WTC11 (cell line): ENCODE results near the gene BCOR. TPM values are rescaled to one million over a fixed set of nuclear protein-coding genes. Genes with fewer than 3 reads are reported as not detected.

Experiments used
- ATAC-seq: fragments of 200-7000 bp; cut with Tn5 transposase; 2 replicates; pipeline ENCODE4 v1.10.0; 2021; ENCODE audit warnings: mild to moderate bottlenecking, moderate library complexity
- CTCF ChIA-PET: fragments of 300-600 bp; sonication (Branson Sonifier 250); formaldehyde crosslinking; loops from one replicate; lab custom pipeline; 2021; ENCODE audit warnings: antibody characterized with exemption; lab: Charles Lee
- POLR2A ChIA-PET: fragments of 350-600 bp; sonication (Branson Sonifier 250); formaldehyde crosslinking; loops from one replicate; lab custom pipeline; 2021; ENCODE audit warnings: antibody characterized with exemption; lab: Charles Lee
- DNase-seq: peaks from one replicate; pipeline ENCODE4 v3.0.0; 2021; ENCODE audit warnings: low spot score
- H3K27ac Mint-ChIP-seq: 2 replicates; pipeline ENCODE4 v1.8.0; 2021; ENCODE audit warnings: mixed read lengths
- H3K27me3 Mint-ChIP-seq: 2 replicates; pipeline ENCODE4 v1.8.0; 2021; ENCODE audit warnings: low read depth, mild to moderate bottlenecking, moderate library complexity, mixed read lengths
- H3K36me3 Mint-ChIP-seq: 2 replicates; pipeline ENCODE4 v1.8.0; 2021; ENCODE audit warnings: mixed read lengths
- H3K4me1 Mint-ChIP-seq: 2 replicates; pipeline ENCODE4 v1.8.0; 2022; ENCODE audit warnings: mixed read lengths
- H3K4me3 Mint-ChIP-seq: 2 replicates; pipeline ENCODE4 v1.8.0; 2021; ENCODE audit warnings: mild to moderate bottlenecking, moderate library complexity, mixed read lengths
- H3K9me3 Mint-ChIP-seq: 2 replicates; pipeline ENCODE4 v1.8.0; 2021; ENCODE audit warnings: mixed read lengths
- ATF3 ChIP-seq: sonication (generic); formaldehyde crosslinking; conservative IDR thresholded peaks from 2 replicates; pipeline ENCODE4 v1.8.1; 2022; ENCODE audit warnings: mild to moderate bottlenecking, missing genetic modification reagents
- CBFB ChIP-seq: sonication (generic); formaldehyde crosslinking; IDR thresholded peaks from 2 replicates; pipeline ENCODE4 v1.8.1; 2022; ENCODE audit warnings: mild to moderate bottlenecking, low read depth, missing genetic modification reagents
- ELF4 ChIP-seq: sonication (generic); formaldehyde crosslinking; IDR thresholded peaks from 2 replicates; pipeline ENCODE4 v1.8.1; 2022; ENCODE audit warnings: low read depth, mild to moderate bottlenecking, moderate library complexity, missing genetic modification reagents
- NFE2L1 ChIP-seq: sonication (generic); formaldehyde crosslinking; IDR thresholded peaks from 2 replicates; pipeline ENCODE4 v1.8.1; 2023; ENCODE audit warnings: missing genetic modification reagents
- NR1H2 ChIP-seq: sonication (generic); formaldehyde crosslinking; IDR thresholded peaks from 2 replicates; pipeline ENCODE4 v1.9.0; 2021; ENCODE audit warnings: mild to moderate bottlenecking, moderate library complexity, missing genetic modification reagents
- STAT6 ChIP-seq: sonication (generic); formaldehyde crosslinking; conservative IDR thresholded peaks from 2 replicates; pipeline ENCODE4 v1.8.1; 2023; ENCODE audit warnings: mild to moderate bottlenecking, low read depth, missing genetic modification reagents, moderate library complexity
- ZNF423 ChIP-seq: fragments of 250-450 bp; sonication (Bioruptor Pico); IDR thresholded peaks from 2 replicates; pipeline ENCODE4 v2.1.2; 2022; ENCODE audit warnings: mild to moderate bottlenecking, moderate library complexity
- ZNF532 ChIP-seq: fragments of 250-450 bp; sonication (Bioruptor Pico); IDR thresholded peaks from 2 replicates; pipeline ENCODE4 v1.9.0; 2021; ENCODE audit warnings: mild to moderate bottlenecking, borderline replicate concordance
- total RNA-seq: library from RNA; stranded (reverse); gene quantifications from 3 replicates; pipeline ENCODE4 v1.2.3, GENCODE V29; 2021
- TF ChIP-seq, protein P1 (sequence below): sonication (generic); formaldehyde crosslinking; IDR thresholded peaks from 2 replicates; pipeline ENCODE4 v1.8.1; 2023; ENCODE audit warnings: mild to moderate bottlenecking, missing genetic modification reagents
- TF ChIP-seq, protein P2 (sequence below): fragments of 250-450 bp; sonication (Bioruptor Pico); IDR thresholded peaks from 2 replicates; pipeline ENCODE4 v1.8.0; 2021; ENCODE audit warnings: mild to moderate bottlenecking
- TF ChIP-seq, protein P3 (sequence below): sonication (generic); formaldehyde crosslinking; IDR thresholded peaks from 2 replicates; pipeline ENCODE4 v1.8.1; 2023; ENCODE audit warnings: mild to moderate bottlenecking, moderate library complexity, missing genetic modification reagents
- TF ChIP-seq, protein P4 (sequence below): fragments of 250-450 bp; sonication (Bioruptor Pico); IDR thresholded peaks from 2 replicates; pipeline ENCODE4 v1.9.0; 2021; ENCODE audit warnings: mild to moderate bottlenecking
- TF ChIP-seq, protein P5 (sequence below): sonication (generic); formaldehyde crosslinking; IDR thresholded peaks from 2 replicates; pipeline ENCODE4 v1.8.1; 2022; ENCODE audit warnings: missing genetic modification reagents, borderline replicate concordance
- TF ChIP-seq, protein P6 (sequence below): sonication (generic); formaldehyde crosslinking; IDR thresholded peaks from 2 replicates; pipeline ENCODE4 v1.8.1; 2022; ENCODE audit warnings: mild to moderate bottlenecking, moderate library complexity, missing genetic modification reagents

Gene BCOR
- total RNA-seq, 1 experiment from 2014 or later: 44.5 TPM

DNA sequence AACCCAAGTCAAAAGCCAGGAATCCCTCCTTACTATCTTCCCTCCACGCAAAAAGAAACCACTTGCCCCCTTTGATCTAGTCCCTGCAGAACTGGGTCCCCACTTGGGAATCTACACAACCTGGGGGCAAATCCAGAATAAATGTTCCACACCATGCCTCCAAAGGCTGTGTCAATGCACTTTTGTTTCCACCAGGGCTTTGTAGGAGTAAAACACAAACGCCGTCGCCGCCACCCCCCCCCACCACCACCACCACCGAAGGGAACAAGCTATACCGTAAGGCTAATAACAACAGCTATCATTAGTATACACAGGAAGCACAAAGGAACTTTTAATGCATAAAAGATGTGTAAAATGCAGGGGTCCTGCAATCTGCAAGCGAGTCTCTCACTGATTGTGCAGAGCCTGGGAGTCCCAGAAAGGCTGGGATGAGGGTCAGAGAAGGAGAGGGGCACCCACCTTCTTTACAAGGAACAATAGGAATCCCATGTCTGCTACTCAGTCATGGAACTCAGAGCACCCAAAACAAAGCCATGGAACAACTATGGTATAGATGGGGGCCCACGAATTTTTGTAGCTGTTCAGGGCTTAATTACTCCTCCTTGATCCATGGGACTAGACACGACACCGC is 13.2 kb downstream of the BCOR start:
- POLR2A ChIA-PET: no interaction called here
- H3K4me3 Mint-ChIP-seq: peak overlapping the region; percentile 68
- H3K27me3 Mint-ChIP-seq: peaks cover 27% of the 10 kb centered on the region
- peak overlapping the region; percentile 68 for H3K27ac Mint-ChIP-seq
- DNase-seq: no peak
- no peaks in the 10 kb centered on the region for H3K9me3 Mint-ChIP-seq
- CTCF ChIA-PET: interaction anchor here (0.6 to 1.0 kb wide), 3 partner anchors 21 to 640 kb away, joined by 3 read pairs; no protein-coding TSS in a partner anchor
- ATAC-seq: no peak
- peaks cover 78% of the 10 kb centered on the region for H3K4me1 Mint-ChIP-seq
- TF ChIP-seq, protein P1, sequence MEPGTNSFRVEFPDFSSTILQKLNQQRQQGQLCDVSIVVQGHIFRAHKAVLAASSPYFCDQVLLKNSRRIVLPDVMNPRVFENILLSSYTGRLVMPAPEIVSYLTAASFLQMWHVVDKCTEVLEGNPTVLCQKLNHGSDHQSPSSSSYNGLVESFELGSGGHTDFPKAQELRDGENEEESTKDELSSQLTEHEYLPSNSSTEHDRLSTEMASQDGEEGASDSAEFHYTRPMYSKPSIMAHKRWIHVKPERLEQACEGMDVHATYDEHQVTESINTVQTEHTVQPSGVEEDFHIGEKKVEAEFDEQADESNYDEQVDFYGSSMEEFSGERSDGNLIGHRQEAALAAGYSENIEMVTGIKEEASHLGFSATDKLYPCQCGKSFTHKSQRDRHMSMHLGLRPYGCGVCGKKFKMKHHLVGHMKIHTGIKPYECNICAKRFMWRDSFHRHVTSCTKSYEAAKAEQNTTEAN (CRISPR knock-in tag): no peak
- TF ChIP-seq, protein P2, sequence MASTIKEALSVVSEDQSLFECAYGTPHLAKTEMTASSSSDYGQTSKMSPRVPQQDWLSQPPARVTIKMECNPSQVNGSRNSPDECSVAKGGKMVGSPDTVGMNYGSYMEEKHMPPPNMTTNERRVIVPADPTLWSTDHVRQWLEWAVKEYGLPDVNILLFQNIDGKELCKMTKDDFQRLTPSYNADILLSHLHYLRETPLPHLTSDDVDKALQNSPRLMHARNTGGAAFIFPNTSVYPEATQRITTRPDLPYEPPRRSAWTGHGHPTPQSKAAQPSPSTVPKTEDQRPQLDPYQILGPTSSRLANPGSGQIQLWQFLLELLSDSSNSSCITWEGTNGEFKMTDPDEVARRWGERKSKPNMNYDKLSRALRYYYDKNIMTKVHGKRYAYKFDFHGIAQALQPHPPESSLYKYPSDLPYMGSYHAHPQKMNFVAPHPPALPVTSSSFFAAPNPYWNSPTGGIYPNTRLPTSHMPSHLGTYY (CRISPR knock-in tag): no peak
- TF ChIP-seq NFE2L1: no peak
- TF ChIP-seq, protein P3, sequence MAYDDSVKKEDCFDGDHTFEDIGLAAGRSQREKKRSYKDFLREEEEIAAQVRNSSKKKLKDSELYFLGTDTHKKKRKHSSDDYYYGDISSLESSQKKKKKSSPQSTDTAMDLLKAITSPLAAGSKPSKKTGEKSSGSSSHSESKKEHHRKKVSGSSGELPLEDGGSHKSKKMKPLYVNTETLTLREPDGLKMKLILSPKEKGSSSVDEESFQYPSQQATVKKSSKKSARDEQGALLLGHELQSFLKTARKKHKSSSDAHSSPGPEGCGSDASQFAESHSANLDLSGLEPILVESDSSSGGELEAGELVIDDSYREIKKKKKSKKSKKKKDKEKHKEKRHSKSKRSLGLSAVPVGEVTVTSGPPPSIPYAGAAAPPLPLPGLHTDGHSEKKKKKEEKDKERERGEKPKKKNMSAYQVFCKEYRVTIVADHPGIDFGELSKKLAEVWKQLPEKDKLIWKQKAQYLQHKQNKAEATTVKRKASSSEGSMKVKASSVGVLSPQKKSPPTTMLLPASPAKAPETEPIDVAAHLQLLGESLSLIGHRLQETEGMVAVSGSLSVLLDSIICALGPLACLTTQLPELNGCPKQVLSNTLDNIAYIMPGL: no peak
- no peak for TF ChIP-seq ELF4
- no peak for TF ChIP-seq CBFB
- TF ChIP-seq, protein P4, sequence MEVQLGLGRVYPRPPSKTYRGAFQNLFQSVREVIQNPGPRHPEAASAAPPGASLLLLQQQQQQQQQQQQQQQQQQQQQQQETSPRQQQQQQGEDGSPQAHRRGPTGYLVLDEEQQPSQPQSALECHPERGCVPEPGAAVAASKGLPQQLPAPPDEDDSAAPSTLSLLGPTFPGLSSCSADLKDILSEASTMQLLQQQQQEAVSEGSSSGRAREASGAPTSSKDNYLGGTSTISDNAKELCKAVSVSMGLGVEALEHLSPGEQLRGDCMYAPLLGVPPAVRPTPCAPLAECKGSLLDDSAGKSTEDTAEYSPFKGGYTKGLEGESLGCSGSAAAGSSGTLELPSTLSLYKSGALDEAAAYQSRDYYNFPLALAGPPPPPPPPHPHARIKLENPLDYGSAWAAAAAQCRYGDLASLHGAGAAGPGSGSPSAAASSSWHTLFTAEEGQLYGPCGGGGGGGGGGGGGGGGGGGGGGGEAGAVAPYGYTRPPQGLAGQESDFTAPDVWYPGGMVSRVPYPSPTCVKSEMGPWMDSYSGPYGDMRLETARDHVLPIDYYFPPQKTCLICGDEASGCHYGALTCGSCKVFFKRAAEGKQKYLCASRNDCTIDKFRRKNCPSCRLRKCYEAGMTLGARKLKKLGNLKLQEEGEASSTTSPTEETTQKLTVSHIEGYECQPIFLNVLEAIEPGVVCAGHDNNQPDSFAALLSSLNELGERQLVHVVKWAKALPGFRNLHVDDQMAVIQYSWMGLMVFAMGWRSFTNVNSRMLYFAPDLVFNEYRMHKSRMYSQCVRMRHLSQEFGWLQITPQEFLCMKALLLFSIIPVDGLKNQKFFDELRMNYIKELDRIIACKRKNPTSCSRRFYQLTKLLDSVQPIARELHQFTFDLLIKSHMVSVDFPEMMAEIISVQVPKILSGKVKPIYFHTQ (CRISPR knock-in tag): no peak
- no peak for TF ChIP-seq STAT6
- TF ChIP-seq, protein P5, sequence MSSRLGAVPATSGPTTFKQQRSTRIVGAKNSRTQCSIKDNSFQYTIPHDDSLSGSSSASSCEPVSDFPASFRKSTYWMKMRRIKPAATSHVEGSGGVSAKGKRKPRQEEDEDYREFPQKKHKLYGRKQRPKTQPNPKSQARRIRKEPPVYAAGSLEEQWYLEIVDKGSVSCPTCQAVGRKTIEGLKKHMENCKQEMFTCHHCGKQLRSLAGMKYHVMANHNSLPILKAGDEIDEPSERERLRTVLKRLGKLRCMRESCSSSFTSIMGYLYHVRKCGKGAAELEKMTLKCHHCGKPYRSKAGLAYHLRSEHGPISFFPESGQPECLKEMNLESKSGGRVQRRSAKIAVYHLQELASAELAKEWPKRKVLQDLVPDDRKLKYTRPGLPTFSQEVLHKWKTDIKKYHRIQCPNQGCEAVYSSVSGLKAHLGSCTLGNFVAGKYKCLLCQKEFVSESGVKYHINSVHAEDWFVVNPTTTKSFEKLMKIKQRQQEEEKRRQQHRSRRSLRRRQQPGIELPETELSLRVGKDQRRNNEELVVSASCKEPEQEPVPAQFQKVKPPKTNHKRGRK (CRISPR knock-in tag): no peak
- no peak for TF ChIP-seq ATF3
- no peak for TF ChIP-seq ZNF423 (CRISPR knock-in tag)
- no peaks in the 10 kb centered on the region for H3K36me3 Mint-ChIP-seq

GRCh38 chrX:40083979-40084359 is 13.8 kb downstream of the BCOR start:
- peaks cover 78% of the 10 kb centered on the region for H3K4me1 Mint-ChIP-seq
- H3K9me3 Mint-ChIP-seq: no peaks in the 10 kb centered on the region
- POLR2A ChIA-PET: no interaction called here
- TF ChIP-seq ZNF532 (CRISPR knock-in tag) (no peak), NR1H2 (CRISPR knock-in tag) (no peak)
- TF ChIP-seq, protein P6, sequence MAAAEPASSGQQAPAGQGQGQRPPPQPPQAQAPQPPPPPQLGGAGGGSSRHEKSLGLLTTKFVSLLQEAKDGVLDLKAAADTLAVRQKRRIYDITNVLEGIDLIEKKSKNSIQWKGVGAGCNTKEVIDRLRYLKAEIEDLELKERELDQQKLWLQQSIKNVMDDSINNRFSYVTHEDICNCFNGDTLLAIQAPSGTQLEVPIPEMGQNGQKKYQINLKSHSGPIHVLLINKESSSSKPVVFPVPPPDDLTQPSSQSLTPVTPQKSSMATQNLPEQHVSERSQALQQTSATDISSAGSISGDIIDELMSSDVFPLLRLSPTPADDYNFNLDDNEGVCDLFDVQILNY (CRISPR knock-in tag): no peak
- peak overlapping the region; percentile 68; the same call in 1 of the 2 replicates for H3K27ac Mint-ChIP-seq
- peaks cover 27% of the 10 kb centered on the region for H3K27me3 Mint-ChIP-seq
- H3K36me3 Mint-ChIP-seq: no peaks in the 10 kb centered on the region
- no peak for DNase-seq
- ATAC-seq: no peak
- peak overlapping the region; percentile 68 for H3K4me3 Mint-ChIP-seq
- CTCF ChIA-PET: no interaction called here
